HT-29 (cell line): ENCODE results near the gene IGSF21. TPM values are rescaled to one million over a fixed set of nuclear protein-coding genes. Genes with fewer than 3 reads are reported as not detected.

Experiments used
- DNase-seq: peaks from one replicate; pipeline ENCODE4 v3.0.0-alpha.2; 2015; ENCODE audit warnings: low spot score
- total RNA-seq: library from RNA; depleted of rRNA; stranded (reverse); fragments of >200 nt; shearing (Covaris generic); gene quantifications from 2 replicates; pipeline ENCODE4 v1.2.3, GENCODE V29; 2014

The IGSF21 gene
- total RNA-seq, 1 experiment from 2014 or later = not detected

DNA sequence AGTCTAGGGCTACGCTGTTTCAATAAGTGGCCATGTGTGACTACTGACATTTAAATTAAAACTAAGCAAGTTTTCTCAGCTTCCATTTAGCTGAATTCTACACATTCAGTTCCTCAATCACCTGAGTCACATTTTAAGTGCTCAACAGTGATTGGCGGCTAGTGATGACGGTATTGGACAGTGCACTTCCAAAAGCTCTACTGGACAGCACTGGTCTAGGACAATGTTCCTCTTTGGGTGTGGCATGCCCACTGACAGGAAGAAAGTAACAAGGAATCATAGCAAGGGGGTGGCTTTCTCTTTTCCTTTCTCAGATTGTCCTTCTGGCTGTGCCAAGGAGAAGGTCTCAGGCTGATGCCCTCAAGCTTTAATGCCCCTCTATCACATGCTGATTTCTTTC, 11.7 kb downstream of the IGSF21 start:
- DNase-seq = no peak

DNA sequence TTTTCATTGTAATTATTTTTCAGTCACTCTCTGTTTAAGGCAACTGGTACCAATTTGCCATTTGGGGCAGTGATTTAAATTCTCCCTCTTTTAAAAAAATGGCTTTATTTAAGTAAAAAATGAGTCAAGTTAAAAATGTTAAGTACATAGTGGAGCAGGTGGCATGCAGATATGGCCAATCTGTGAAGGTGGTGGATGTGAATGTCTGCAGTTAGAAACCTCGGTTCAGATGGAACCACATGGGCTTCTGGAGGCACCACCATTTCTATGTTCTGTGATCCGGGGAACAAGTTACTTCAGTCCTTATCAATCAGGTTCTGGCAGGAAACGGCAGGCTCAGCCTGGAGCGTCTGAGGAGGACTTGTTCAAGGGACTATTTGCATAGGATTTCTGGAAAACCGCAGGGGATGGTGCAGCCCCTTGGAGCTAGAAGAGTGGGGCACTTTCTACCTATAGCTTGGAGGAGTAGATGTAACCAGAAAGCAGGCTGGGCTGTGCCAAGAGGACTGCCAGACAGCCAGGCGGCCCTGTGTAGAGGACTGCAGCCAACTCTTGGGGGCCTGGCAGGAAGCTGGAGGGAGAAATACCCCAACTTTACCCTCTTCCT, 12.3 kb downstream of the IGSF21 start:
- no peak for DNase-seq

DNA sequence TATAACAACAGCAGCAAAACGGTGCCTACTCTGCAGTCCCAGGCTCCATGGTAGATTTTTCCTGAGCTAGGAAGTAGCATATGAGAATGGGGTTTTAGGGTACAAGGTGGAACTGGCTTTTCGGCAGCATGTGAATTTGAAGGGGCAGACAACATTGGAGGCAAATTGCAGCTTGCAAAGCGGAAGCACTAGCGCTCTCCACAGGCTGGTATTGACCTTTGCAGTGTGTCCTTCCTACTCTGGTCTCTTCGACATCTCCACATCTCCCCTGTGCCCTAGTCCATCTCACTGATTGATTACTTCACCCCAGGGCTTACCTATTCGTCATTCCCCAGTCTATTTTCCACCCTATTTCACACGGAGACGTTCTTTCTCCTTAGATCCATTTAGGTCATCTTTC, 13.0 kb downstream of the IGSF21 start:
- DNase-seq = no peak

DNA sequence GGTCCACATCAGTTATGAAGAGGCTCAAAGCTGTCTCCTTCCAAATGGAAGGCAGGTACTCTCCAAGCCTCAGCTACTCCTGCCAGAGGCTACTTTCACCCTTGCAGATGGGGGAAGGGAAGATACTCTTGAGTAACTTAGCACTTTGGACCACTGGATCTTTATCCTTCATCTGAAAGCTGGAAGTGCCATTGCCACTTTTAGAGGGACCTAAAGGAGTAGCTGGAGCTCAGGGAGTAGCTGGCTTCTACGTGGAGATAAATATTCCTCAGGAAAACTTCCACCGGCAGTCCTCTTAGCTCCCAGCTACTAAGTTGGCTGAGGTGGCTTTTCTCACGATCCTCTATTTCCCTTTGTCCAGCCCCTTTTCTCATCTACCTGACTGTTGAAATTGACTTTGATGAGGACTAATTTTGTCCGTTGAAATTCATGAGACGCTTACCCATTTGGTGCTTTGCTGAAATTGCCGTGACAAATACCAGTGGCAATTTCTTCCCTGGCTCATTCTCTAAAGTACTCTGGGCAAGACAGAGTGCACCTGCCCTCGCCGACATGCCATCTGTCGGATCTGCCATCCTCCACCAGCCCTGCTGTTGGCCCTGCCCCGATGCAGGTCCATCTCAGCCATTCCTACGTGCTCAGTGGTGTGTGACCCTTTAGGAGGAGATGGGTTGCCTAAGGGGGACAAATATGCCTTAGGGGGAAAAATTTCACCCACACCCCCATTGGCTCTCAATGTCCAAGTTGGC, 13.6 kb downstream of the IGSF21 start:
- DNase-seq = no peak

DNA sequence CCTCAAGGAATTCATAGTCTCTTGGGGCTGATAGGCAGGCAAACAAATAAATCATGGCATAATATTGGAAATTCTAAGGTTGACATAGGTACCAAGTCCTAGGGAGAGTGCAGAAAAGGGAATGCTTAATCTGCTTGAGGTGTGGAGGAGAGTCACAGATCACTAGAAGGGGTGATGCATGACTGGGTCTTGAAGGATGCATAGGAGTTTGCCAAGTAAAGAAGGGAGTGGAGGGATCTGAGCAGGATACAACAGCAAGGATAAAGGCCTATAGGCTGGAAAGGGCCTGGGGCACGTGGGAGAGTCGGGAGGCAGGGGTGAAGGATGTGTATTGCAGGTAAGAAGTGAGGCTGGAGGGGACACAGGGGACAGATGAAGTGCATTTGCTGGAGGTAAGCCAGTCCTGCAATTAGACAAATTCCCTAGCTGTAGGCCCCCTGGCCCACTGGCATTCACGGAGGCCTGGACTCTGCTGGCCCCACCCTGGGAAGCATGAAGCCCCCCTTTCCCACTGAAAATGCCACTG, 15.9 kb downstream of the IGSF21 start:
- no peak for DNase-seq

DNA sequence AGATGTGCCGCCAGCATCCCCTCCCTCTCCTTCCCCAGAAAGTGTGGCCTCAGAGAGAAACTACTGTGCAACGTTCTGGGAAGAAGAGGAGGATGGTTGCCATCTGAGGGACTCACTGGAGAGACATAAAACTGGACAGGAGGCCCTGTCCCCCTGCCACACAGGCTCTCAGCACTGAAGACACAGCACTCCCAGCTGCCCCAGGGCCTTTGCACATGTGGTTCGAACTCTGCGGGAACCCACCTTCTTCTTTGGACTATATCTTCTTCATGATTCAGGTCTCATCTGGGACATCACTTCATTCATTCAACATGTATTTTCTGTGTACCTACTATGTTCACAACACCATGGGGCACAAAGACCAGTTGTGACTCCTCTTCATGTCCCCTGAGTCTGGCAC, 17.4 kb downstream of the IGSF21 start:
- no peak for DNase-seq

DNA sequence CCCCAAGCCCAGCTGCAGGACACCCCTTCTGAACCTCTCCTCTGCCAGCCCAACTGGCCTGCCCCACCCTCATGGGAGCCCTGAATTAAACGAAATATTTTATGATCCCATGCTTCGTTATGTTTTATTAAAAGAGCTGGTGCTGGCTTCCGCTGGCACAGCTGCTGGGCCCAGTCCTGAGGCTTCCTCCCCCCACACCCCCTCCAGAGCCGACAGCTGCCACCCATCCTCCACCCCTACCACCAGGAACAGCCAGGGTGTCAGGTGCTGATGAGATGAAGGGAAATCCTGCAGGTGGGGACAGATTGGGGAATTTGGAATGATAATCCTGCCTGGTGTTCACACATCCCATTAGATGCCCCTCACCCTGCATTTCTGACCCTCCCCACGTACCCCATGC, 19.0 kb downstream of the IGSF21 start:
- DNase-seq = no peak

DNA sequence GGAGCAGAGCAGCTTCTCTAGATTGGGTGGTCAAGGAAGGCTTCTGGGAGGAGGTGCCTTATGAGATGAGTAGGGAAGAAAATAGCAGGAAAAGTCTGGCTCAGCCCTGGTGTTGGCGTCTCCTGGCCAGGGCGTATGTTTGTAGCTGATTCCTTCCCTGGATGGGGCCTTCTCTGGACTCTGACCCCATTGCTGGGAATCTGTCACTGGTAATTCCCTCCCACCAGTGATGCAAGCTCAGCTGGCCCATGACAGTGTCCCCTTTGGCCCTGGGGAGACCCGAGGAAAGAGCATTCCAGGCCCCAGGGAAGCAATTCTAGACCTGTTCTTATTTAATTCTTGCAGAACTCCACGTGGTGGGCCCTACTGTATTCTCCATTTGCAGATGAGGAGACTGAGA, 20.7 kb downstream of the IGSF21 start:
- DNase-seq = no peak

DNA sequence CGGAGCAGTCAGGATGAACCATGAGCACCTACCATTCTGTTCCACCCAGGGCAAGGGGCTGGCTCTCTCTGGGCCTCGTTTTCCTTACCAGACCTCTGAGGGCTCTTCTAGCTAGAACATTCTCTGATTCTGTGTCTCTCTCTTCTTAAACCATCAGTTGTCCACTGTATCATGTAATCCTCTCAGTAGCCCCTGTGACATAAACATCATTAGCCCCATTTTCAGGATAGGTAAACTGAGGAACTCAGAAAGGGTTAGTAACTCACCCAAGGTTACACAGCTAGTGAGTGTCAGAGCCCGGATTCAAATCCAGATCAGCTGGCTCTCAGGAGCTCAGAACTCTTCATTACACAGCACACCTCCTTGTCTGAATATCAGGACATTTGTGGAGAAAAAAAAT, 22.8 kb downstream of the IGSF21 start:
- no peak for DNase-seq

DNA sequence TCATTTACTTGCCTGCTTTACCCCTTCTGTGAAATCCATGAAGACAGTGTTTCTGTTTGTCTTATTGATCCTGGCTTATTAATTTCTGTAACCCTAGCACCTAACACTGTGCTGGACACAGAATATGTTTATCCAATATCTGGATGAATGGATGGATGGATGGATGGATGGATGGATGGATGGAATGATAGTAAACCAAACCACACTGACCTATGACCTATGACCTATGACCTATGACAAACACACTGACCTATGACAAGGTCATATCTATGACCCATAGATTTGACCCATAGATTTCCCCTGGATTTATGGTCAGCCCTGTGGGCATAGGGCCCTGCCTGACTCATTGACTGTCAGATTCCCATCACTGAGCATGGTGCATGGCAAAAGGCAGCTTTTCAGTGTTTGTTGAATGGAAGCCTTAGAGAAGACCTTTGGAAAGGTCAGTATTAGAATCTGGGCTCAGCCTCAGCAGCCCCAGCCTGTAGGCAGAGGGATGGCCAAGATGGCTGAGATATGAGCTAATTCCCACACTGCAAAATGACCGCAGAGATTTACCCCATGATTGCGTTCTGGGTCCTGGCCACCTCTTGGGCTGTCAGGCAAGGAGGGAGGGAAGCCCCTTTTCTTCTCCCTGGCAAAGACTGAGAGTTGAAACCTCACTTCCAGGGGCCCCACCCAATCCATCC, 24.6 kb downstream of the IGSF21 start:
- no peak for DNase-seq

DNA sequence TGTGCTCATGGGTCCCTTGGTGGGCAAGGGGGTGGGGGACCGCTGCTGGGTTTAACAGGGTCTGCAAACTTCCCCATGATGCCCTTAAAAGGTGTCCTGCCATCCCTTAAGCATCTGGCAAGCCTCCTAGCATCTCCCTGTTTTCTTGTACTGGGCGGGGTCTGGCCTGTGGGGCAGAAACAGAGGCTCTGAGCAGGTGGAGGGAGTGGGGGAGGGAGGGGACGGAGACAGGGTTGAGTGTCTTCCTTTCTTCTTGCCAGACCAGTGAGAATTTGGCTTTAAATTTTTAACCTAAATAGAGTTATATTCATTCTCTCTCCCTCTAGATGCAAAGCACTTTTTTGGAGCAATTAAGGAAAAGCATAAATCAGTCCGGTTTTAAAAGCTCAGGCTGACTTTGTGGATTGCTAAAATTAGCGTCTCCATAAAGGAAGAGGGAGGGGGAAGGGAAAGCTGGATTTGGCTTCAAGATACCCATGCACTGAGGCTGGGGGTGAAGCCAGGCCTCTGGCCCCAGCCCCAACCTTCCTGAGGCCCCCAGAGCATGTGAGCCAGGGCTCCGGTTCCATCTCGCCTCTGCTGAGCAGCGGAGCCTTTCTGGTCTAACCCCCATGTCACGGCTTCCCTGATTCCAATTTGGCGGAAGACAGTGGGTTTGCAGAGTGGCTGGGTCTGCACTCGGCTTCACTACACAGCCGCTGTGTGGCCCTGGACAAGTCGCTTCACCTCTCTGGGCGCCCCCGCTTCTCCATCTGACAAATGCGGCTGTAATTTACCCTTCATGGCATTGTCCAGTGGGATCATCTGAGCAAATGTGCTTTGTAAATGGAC, 25.3 kb downstream of the IGSF21 start:
- DNase-seq = no peak

DNA sequence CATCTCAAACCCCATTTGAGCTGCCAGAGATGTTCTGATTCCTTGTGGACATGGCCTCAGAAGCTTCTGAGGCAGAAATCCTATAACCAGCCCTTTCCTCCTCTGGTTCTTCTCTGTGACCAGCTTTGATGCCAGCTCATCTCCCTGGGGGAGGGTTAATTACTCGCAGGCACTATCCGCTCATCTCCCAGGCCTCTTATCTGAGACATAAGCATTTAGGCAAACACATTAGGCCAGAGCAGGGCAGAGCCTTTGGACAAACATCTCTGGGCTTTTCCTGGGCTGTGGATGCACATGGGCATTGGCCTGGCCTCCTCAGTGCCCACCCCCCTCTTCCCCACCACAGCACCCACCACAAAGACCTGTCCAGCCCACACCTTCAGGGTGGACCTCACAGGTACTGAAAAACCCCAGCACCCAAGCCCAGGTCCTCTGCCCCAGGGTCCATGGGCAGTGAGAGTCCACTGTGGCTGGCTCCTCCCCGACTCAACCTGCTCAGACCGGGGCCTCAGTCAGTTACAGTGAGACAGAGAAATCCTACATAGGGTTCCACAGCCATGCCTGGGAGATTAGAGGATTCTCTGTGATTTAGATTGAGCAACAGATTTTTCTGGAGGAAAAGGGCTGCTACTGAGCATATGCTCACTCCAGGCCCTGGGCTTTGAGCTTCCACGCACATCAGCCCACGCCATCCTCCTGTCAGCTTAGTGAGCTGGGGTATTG, 26.9 kb downstream of the IGSF21 start:
- no peak for DNase-seq

DNA sequence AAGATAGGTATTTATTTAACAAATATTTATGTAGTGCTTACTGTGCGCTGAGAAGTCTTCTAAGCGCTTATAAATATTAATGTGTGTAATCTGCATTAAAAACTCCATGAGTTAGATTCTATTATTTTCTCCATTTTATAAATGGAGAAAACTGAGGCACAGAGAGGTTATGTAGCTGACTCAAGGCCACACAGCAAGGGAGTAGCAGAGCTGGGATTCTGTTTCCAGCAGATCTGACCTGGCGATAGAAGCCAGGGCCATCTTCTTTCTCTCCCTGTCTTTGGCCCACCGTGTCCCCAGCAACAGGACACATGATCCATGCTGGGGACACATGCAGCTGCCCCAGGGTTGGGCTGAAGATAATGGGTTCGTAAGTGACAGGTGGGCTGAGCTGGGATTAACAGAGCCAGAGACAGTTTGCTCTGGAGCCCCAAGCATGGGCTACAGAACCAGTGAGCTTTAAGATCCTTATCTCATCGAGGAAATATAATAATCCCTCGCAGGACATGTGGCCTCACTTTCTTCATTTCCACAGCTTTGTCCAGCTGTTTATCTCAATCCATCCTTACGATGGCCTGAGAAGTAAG, 30.3 kb downstream of the IGSF21 start:
- DNase-seq = no peak

DNA sequence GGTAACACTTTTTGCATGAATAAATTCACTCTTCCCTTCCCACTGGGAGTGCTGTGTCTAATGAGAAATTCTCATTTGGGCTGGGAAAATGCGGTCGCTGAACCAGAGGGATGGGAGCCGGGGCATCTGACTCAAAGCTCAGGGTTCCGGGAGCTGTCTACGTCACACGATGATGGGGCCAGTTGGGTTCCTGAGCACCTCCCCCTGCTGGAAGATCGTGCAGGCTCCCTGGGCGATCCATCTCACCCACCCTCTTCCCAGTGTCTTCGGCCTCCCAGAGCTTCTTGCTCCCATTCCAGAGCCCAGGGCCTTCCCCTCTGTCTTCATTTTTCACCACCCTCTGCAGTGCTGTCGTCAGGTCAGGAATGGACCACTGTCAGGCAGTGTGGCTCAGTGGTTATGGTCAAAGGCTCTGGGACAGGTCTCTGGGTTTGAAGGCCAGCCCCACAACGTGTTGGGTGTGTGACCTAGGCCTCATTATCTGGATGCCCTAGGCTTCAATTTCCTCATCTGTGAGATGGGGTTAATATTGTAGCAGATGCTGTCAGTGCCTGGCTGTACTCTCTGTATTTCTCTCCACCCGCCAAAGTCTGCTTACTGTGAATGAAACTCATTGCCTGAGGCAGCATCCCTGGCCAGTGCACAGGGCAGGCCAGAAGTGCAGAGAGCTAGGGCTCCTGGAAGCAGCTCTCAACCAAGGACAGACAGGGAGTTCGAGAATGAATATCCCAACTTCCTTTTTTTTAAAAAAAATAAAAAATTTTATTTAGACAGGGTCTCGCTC, 31.8 kb downstream of the IGSF21 start:
- DNase-seq = no peak

DNA sequence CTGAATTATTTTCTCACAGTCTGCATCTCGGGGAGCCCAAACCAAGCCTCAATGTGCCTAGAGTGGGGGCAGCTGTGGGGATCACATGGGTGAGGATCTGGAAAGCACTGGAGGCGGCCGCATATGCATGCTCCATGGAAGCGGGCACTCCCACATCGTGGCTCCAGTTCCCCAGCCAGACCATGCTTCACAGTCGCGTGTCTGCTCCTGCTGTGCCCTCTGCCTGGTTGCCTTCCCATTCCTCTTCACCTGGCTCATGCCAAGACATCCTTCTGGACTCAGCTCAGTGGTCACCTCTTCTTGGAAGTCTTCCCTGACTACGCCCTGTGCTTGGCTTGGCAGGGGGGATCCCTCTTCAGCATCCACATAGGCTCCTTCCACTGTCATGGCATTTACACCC, 32.8 kb downstream of the IGSF21 start:
- DNase-seq = no peak

DNA sequence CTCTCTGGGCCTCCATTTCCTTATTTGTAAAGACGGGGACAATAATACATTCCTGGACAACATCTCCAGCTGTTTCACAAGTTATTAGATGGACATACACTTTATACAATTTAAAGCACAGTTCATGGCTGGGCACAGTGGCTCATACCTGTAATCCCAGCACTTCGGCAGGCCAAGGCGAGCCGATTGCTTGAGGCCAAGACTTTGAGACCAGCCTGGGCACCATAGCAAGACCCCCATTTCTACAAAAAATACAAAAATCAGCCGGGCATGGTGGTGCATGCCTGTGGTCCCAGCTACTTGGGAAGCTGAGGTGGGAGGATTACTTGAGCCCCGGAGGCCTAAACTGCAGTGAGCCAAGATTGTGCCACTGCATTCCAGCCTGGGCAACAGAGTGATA, 34.1 kb downstream of the IGSF21 start:
- no peak for DNase-seq

DNA sequence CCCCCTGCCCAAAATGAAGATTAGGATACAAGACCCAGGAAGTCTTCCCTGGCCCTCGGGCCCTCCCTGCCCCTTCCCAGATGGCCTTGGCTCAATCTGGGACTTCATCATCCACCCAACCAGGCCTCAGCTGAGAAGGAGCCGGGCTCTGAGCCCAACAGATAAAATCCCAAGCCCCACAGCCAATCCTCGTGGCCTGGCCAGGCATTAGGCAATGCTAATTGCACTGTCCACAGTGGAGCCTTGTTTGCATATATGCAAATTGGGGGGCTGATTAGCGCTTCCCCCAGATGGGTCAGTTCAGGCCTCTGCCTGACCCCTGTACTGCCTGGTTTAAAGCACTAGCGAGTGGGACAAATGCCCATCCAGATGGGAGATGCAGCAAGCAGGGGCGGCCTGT, 34.9 kb downstream of the IGSF21 start:
- DNase-seq = no peak

DNA sequence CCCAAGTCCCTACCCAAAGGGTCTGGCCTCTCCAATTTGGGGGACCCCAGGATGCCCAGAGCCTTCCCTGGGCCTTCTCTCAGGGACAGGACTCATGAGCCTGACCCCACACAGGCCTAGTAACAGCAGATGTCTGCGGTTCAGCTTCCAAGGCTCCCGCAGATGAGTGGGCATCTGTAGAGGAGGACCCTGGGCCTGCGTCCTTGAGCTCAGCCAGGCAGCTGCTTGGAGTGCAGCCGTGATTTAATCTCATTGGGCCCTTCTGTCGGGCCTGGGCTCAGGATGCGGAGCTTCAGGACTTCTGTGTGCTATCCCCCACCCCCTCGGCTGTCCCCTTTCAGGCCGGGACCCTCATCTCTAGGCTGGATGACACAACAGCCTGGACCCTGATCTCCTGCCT, 35.4 kb downstream of the IGSF21 start:
- no peak for DNase-seq

DNA sequence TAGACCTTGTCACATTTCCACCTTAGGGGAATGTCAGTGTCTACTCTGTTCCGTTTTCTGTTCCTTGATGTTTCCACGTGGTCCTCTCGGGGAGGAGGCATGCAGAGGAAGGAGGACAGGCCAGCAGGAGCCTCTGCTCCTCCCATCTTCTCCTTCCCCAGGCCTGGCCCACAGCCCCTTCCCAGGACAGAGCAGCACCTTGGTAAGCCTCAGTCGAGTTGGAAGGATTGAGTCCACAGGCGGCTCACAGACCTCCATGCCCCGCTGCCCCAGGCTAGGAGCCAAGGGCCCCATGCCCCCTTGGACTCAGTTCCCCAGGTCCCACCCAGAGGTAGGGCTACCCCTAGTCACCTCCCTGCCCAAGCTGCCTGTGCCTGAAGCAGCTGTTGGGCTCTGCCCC, 36.5 kb downstream of the IGSF21 start:
- DNase-seq = no peak
